ENCODE measurements around the gene TXNDC11. TPM values are rescaled to one million over a fixed set of nuclear protein-coding genes. Genes with fewer than 3 reads are reported as not detected.

TXNDC11 gene
- total and polyA plus RNA-seq, 10 of the 15 experiments (the other 5 are each of a cell fraction or from before 2014, with no cell fraction given), result 1.7 to 86.7 (median 54.4) TPM

DNA sequence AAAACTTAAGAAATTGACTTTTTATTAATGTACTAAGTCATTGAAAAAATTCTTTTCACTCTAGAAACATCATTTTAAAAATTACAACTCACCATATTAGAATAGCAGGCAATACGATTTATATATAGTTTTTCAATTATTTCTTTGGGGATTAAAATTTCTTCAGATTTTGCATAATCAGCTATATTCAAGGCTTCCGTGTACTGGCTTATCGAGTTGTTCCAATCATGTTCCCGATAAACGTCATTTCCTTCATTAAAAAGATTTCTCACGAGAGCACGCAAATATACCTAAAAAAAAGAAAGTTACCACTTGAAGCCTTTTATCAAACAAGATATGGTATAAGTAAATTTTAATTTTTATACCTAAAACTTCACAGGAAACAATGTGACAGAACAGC, 36.4 kb upstream of the TXNDC11 start:
- H3K9ac ChIP-seq (ENCODE audit: control insufficient read depth, insufficient read depth, low read length), result no peak overlapping the region
- SMC1A ChIA-PET (ENCODE audit: uncharacterized antibody, unreplicated experiment), result interaction anchor here (1.3 to 10.3 kb wide), 4 partner anchors 9 to 38 kb away, joined by 4 to 184 read pairs (median 70); partner anchors contain the start of genes TXNDC11 and ZC3H7A
- 89% methylated on average over 7 of the region's 7 CpGs for WGBS (ENCODE audit: insufficient coverage, insufficient replicate concordance, low lambda C conversion rate, missing lambda C conversion rate)
- no TSS peak for BruUV-seq (replicated peaks)
- no peaks in the 10 kb centered on the region for H3K27me3 ChIP-seq (replicated peaks in 1 of 2; ENCODE audit: control insufficient read depth in 2 of 2, insufficient read depth in 2 of 2, low read length in 1 of 2)
- in situ Hi-C loops (cut with MboI), result no loop called here
- H4K20me1 ChIP-seq (ENCODE audit: control insufficient read depth, insufficient read depth), result no peaks in the 10 kb centered on the region
- ATAC-seq, result no peak
- H3K27ac ChIP-seq (ENCODE audit: control insufficient read depth, insufficient read depth), result no peak overlapping the region
- CTCF ChIA-PET, result interaction anchor here (1.2 to 4.3 kb wide), 2 partner anchors 13 to 18 kb away, joined by 4 to 19 read pairs; partner anchors contain the start of gene ZC3H7A
- FAIRE-seq, result no peak
- TF ChIP-seq ZNF24 (IDR thresholded peaks at IDR 0.05), result no peak
- no peak for TF ChIP-seq TCF12 (IDR thresholded peaks at IDR 0.05; ENCODE audit: low read depth, low read length)
- TF ChIP-seq, protein P1, sequence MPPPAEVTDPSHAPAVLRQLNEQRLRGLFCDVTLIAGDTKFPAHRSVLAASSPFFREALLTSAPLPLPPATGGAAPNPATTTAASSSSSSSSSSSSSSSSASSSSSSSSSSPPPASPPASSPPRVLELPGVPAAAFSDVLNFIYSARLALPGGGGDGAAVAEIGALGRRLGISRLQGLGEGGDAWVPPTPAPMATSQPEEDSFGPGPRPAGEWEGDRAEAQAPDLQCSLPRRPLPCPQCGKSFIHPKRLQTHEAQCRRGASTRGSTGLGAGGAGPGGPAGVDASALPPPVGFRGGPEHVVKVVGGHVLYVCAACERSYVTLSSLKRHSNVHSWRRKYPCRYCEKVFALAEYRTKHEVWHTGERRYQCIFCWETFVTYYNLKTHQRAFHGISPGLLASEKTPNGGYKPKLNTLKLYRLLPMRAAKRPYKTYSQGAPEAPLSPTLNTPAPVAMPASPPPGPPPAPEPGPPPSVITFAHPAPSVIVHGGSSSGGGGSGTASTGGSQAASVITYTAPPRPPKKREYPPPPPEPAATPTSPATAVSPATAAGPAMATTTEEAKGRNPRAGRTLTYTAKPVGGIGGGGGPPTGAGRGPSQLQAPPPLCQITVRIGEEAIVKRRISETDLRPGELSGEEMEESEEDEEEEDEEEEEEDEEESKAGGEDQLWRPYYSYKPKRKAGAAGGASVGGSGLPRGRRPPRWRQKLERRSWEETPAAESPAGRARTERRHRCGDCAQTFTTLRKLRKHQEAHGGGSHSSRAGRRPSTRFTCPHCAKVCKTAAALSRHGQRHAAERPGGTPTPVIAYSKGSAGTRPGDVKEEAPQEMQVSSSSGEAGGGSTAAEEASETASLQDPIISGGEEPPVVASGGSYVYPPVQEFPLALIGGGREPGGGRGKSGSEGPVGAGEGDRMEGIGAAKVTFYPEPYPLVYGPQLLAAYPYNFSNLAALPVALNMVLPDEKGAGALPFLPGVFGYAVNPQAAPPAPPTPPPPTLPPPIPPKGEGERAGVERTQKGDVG (CRISPR knock-in tag; IDR thresholded peaks at IDR 0.05), result no peak
- TF ChIP-seq, protein P2, sequence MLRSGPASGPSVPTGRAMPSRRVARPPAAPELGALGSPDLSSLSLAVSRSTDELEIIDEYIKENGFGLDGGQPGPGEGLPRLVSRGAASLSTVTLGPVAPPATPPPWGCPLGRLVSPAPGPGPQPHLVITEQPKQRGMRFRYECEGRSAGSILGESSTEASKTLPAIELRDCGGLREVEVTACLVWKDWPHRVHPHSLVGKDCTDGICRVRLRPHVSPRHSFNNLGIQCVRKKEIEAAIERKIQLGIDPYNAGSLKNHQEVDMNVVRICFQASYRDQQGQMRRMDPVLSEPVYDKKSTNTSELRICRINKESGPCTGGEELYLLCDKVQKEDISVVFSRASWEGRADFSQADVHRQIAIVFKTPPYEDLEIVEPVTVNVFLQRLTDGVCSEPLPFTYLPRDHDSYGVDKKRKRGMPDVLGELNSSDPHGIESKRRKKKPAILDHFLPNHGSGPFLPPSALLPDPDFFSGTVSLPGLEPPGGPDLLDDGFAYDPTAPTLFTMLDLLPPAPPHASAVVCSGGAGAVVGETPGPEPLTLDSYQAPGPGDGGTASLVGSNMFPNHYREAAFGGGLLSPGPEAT (IDR thresholded peaks at IDR 0.05; ENCODE audit: low read depth), result no peak
- TF ChIP-seq HCFC1 (IDR thresholded peaks at IDR 0.05; ENCODE audit: low read length), result no peak
- TF ChIP-seq KLF5 (IDR thresholded peaks at IDR 0.05; ENCODE audit: partially characterized antibody), result no peak
- TF ChIP-seq, protein P3, sequence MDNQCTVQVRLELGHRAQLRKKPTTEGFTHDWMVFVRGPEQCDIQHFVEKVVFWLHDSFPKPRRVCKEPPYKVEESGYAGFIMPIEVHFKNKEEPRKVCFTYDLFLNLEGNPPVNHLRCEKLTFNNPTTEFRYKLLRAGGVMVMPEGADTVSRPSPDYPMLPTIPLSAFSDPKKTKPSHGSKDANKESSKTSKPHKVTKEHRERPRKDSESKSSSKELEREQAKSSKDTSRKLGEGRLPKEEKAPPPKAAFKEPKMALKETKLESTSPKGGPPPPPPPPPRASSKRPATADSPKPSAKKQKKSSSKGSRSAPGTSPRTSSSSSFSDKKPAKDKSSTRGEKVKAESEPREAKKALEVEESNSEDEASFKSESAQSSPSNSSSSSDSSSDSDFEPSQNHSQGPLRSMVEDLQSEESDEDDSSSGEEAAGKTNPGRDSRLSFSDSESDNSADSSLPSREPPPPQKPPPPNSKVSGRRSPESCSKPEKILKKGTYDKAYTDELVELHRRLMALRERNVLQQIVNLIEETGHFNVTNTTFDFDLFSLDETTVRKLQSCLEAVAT (IDR thresholded peaks at IDR 0.05), result peak; percentile 52; the same call in 1 of the 2 replicates
- no peak for TF ChIP-seq DPF2 (IDR thresholded peaks at IDR 0.05)
- H3K4me3 ChIP-seq, result no peak overlapping the region
- H3K36me3 ChIP-seq (ENCODE audit: control insufficient read depth in 2 of 2, insufficient read depth in 2 of 2, low read length in 1 of 2), result peaks cover 2 to 16% of the 10 kb centered on the region in 2 experiments; a peak in 3 of 4 replicates
- RAD21 ChIA-PET (ENCODE audit: unreplicated experiment), result interaction anchor here (0.9 to 5.7 kb wide), 3 partner anchors 10 to 19 kb away, joined by 3 to 33 read pairs (median 3); no protein-coding TSS in a partner anchor
- H3K9me3 ChIP-seq (replicated peaks; ENCODE audit: control insufficient read depth, insufficient read depth, low read length), result no peaks in the 10 kb centered on the region
- no peak overlapping the region for H3K4me2 ChIP-seq (ENCODE audit: control insufficient read depth, insufficient read depth)
- DNase-seq (ENCODE audit: low read depth, low spot score), result no peak
- intact Hi-C loops (cut with micrococcal nuclease; ENCODE audit: unreplicated experiment), result no loop called here
- H2AFZ ChIP-seq (ENCODE audit: control insufficient read depth, low read depth, low read length), result no peak overlapping the region
- H3K4me1 ChIP-seq (ENCODE audit: control insufficient read depth, insufficient read depth, low read length), result peaks cover 29% of the 10 kb centered on the region
- POLR2A ChIA-PET, result interaction anchor here (1.2 to 21.9 kb wide), 3 partner anchors 16 to 90 kb away, joined by 5 to 410 read pairs (median 5); partner anchors contain the start of genes TXNDC11 and ZC3H7A
- H3K79me2 ChIP-seq (ENCODE audit: control insufficient read depth, insufficient read depth, low read length), result peaks cover 47% of the 10 kb centered on the region
